ENCODE results near the gene NOXO1.

DNA sequence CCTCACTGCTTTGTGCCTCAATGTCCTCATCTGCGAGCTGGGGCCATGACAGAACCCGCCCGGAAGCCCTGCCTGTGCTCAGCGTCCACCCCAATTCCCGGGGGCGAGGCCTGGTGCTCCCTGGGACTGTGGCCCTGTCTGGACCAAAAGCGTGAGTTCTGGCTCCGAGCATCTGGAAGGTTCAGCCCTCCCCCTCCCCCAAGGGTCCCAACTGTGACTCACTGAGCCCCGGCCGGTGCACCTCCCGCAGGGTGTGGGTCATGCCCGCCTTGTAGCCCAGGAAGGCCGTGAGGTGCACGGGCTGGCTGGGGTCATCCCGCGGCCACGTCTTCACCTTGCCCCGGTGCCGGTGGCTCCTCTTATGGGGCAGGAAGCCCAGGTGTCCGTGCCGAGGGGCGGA, 27.5 kb downstream of the NOXO1 start:
- no peak for TF ChIP-seq RAD51 (IDR thresholded peaks at IDR 0.05; ENCODE audit: borderline replicate concordance, low read depth)
- TF ChIP-seq MEF2A (IDR thresholded peaks at IDR 0.05; ENCODE audit: control insufficient read depth, low read depth, low read length): no peak
- TF ChIP-seq RBM34 (IDR thresholded peaks at IDR 0.05; ENCODE audit: borderline replicate concordance, insufficient read depth, low read length): no peak
- TF ChIP-seq, protein P1, sequence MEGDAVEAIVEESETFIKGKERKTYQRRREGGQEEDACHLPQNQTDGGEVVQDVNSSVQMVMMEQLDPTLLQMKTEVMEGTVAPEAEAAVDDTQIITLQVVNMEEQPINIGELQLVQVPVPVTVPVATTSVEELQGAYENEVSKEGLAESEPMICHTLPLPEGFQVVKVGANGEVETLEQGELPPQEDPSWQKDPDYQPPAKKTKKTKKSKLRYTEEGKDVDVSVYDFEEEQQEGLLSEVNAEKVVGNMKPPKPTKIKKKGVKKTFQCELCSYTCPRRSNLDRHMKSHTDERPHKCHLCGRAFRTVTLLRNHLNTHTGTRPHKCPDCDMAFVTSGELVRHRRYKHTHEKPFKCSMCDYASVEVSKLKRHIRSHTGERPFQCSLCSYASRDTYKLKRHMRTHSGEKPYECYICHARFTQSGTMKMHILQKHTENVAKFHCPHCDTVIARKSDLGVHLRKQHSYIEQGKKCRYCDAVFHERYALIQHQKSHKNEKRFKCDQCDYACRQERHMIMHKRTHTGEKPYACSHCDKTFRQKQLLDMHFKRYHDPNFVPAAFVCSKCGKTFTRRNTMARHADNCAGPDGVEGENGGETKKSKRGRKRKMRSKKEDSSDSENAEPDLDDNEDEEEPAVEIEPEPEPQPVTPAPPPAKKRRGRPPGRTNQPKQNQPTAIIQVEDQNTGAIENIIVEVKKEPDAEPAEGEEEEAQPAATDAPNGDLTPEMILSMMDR (IDR thresholded peaks at IDR 0.05 in 2 of 3, conservative IDR thresholded peaks at IDR 0.05 in 1 of 3; ENCODE audit: insufficient read depth in 2 of 3, low read depth in 1 of 3, low read length in 3 of 3): no peak
- TF ChIP-seq RFX5 (IDR thresholded peaks at IDR 0.05; ENCODE audit: low read depth, low read length): no peak
- no peak for TF ChIP-seq ZNF274 (IDR thresholded peaks at IDR 0.05; ENCODE audit: borderline replicate concordance, low read depth, low read length)
- TF ChIP-seq TGIF2 (CRISPR knock-in tag; IDR thresholded peaks at IDR 0.05): no peak
- TF ChIP-seq KAT7 (CRISPR knock-in tag; IDR thresholded peaks at IDR 0.05; ENCODE audit: borderline replicate concordance): no peak
- TF ChIP-seq ZNF3 (CRISPR knock-in tag; IDR thresholded peaks at IDR 0.05): no peak

All from K562 (cell line).